ENCODE results near the gene ALDH3B2. TPM values are rescaled to one million over a fixed set of nuclear protein-coding genes. Genes with fewer than 3 reads are reported as not detected.

ALDH3B2 gene
- polyA plus RNA-seq, 3 donors, result not detected

- Histone ChIP-seq H3K79me2 (ENCODE audit: insufficient read depth, low read length) (no peaks in the 10 kb centered on the region), H3K27me3 (ENCODE audit: control insufficient read depth in 2 of 2, insufficient read depth in 2 of 2, low read length in 2 of 2) (no peaks in the 10 kb centered on the region), H3K9ac (ENCODE audit: insufficient read depth, low read length, poor library complexity, severe bottlenecking) (no peak overlapping the region), H2AFZ (ENCODE audit: insufficient read depth, low read depth, low read length, poor library complexity, severe bottlenecking) (no peak overlapping the region), H3K4me2 (replicated peaks; ENCODE audit: extremely low read depth, low read length, poor library complexity, severe bottlenecking) (no peak overlapping the region), H3K4me1 (ENCODE audit: control insufficient read depth in 1 of 2, insufficient read depth in 2 of 2, low read length in 2 of 2) (peaks cover 0 to 10% of the 10 kb centered on the region in 2 donors), H3K36me3 (replicated peaks in 1 of 2; ENCODE audit: control insufficient read depth in 1 of 2, insufficient read depth in 2 of 2, low read length in 2 of 2) (no peaks in the 10 kb centered on the region), H4K20me1 (ENCODE audit: insufficient read depth, low read length) (no peaks in the 10 kb centered on the region), H3K9me3 (replicated peaks in 1 of 2; ENCODE audit: control insufficient read depth in 1 of 2, insufficient read depth in 1 of 2, low read length in 2 of 2) (no peaks in the 10 kb centered on the region), H3K27ac (ENCODE audit: low read depth in 1 of 2, low read length in 2 of 2) (no peak overlapping the region), H3K4me3 (replicated peaks in 1 of 3; ENCODE audit: low read depth in 2 of 3, low read length in 3 of 3) (no peak overlapping the region)
- peaks cover 0 to 12% (median 4%) of the 10 kb centered on the region in 3 donors for H3K27me3 Mint-ChIP-seq (ENCODE audit: low read depth in 3 of 3)
- H3K4me3 Mint-ChIP-seq, result no peak overlapping the region
- no peaks in the 10 kb centered on the region for H3K36me3 Mint-ChIP-seq
- DNase-seq, result no peak
- H3K9me3 Mint-ChIP-seq, result peaks cover 0 to 6% (median 2%) of the 10 kb centered on the region in 7 donors
- intact Hi-C loops (cut with micrococcal nuclease), result no loop called here
- peaks cover 9% of the 10 kb centered on the region for H3K4me1 Mint-ChIP-seq
- 100% methylated on average over 1 of the region's 6 CpGs for WGBS (ENCODE audit: insufficient coverage)
- no peak for TF ChIP-seq CTCF (IDR thresholded peaks at IDR 0.05)
- H3K27ac Mint-ChIP-seq, result no peak overlapping the region
Observed at GRCh38 chr11:67636962-67637361, 37.5 kb downstream of the ALDH3B2 start.

DNA sequence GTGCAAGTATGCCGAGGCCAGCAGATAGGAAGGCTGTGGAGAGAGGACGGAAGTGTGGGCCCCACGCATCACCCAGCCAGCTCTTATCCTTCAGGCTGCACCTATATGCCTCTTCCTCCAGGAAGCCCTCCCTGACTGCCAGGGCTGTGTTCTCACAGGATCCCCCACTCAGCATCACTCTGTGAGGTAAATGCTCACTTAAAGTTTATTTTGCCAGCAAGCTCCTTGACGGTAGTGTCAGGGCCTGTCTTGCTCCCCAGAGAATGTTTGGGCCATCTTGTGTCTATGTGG, 39.2 kb downstream of the ALDH3B2 start:
- Histone ChIP-seq H3K27ac (ENCODE audit: low read depth in 1 of 2, low read length in 2 of 2) (no peak overlapping the region), H3K9me3 (replicated peaks in 1 of 2; ENCODE audit: control insufficient read depth in 1 of 2, insufficient read depth in 1 of 2, low read length in 2 of 2) (no peaks in the 10 kb centered on the region), H3K36me3 (replicated peaks in 1 of 2; ENCODE audit: control insufficient read depth in 1 of 2, insufficient read depth in 2 of 2, low read length in 2 of 2) (no peaks in the 10 kb centered on the region), H4K20me1 (ENCODE audit: insufficient read depth, low read length) (no peaks in the 10 kb centered on the region), H3K4me2 (replicated peaks; ENCODE audit: extremely low read depth, low read length, poor library complexity, severe bottlenecking) (no peak overlapping the region), H3K9ac (ENCODE audit: insufficient read depth, low read length, poor library complexity, severe bottlenecking) (no peak overlapping the region), H3K4me1 (ENCODE audit: control insufficient read depth in 1 of 2, insufficient read depth in 2 of 2, low read length in 2 of 2) (peaks cover 10 to 20% of the 10 kb centered on the region in 2 donors), H3K27me3 (ENCODE audit: control insufficient read depth in 2 of 2, insufficient read depth in 2 of 2, low read length in 2 of 2) (no peaks in the 10 kb centered on the region), H3K4me3 (replicated peaks in 1 of 3; ENCODE audit: low read depth in 2 of 3, low read length in 3 of 3) (no peak overlapping the region), H2AFZ (ENCODE audit: insufficient read depth, low read depth, low read length, poor library complexity, severe bottlenecking) (no peak overlapping the region), H3K79me2 (ENCODE audit: insufficient read depth, low read length) (no peaks in the 10 kb centered on the region)
- H3K4me1 Mint-ChIP-seq, result peaks cover 17% of the 10 kb centered on the region
- H3K36me3 Mint-ChIP-seq, result no peaks in the 10 kb centered on the region
- DNase-seq, result no peak
- no peak overlapping the region for H3K27ac Mint-ChIP-seq
- no peak for TF ChIP-seq CTCF (IDR thresholded peaks at IDR 0.05)
- H3K4me3 Mint-ChIP-seq, result no peak overlapping the region
- H3K9me3 Mint-ChIP-seq, result peaks cover 0 to 6% (median 2%) of the 10 kb centered on the region in 7 donors
- H3K27me3 Mint-ChIP-seq (ENCODE audit: low read depth in 3 of 3), result peaks cover 0 to 6% (median 4%) of the 10 kb centered on the region in 3 donors
- WGBS (ENCODE audit: insufficient coverage), result 94% methylated on average over 4 of the region's 4 CpGs
- intact Hi-C loops (cut with micrococcal nuclease), result no loop called here
